ENCODE data around the gene CYP2W1.

The CYP2W1 gene

DNA sequence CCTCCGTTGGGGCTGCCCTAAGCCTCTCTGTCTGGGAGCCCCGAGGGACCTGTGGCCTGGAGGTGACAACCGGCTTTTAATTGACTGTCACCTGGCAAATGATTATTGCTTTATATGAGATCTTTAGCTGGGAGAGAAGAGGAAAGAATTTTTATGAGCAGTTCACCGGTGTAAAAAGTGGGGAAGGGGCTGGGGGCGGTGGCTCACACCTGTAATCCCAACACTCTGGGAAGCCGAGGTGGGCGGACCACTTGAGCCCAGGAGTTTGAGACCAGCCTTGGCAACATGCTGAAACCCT is 5.0 kb upstream of the CYP2W1 start:
- TF ChIP-seq, protein P1, sequence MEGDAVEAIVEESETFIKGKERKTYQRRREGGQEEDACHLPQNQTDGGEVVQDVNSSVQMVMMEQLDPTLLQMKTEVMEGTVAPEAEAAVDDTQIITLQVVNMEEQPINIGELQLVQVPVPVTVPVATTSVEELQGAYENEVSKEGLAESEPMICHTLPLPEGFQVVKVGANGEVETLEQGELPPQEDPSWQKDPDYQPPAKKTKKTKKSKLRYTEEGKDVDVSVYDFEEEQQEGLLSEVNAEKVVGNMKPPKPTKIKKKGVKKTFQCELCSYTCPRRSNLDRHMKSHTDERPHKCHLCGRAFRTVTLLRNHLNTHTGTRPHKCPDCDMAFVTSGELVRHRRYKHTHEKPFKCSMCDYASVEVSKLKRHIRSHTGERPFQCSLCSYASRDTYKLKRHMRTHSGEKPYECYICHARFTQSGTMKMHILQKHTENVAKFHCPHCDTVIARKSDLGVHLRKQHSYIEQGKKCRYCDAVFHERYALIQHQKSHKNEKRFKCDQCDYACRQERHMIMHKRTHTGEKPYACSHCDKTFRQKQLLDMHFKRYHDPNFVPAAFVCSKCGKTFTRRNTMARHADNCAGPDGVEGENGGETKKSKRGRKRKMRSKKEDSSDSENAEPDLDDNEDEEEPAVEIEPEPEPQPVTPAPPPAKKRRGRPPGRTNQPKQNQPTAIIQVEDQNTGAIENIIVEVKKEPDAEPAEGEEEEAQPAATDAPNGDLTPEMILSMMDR (IDR thresholded peaks at IDR 0.05; ENCODE audit: control extremely low read depth, extremely low read depth, low read depth, missing control alignments) = no peak
- ChIA-PET POLR2A (no interaction called here), CTCF (interaction anchor here (1.1 to 4.3 kb wide), 7 partner anchors 15 to 199 kb away, joined by 3 to 44 read pairs (median 6); no protein-coding TSS in a partner anchor)
- no peak for DNase-seq (ENCODE audit: extremely low spot score)

DNA sequence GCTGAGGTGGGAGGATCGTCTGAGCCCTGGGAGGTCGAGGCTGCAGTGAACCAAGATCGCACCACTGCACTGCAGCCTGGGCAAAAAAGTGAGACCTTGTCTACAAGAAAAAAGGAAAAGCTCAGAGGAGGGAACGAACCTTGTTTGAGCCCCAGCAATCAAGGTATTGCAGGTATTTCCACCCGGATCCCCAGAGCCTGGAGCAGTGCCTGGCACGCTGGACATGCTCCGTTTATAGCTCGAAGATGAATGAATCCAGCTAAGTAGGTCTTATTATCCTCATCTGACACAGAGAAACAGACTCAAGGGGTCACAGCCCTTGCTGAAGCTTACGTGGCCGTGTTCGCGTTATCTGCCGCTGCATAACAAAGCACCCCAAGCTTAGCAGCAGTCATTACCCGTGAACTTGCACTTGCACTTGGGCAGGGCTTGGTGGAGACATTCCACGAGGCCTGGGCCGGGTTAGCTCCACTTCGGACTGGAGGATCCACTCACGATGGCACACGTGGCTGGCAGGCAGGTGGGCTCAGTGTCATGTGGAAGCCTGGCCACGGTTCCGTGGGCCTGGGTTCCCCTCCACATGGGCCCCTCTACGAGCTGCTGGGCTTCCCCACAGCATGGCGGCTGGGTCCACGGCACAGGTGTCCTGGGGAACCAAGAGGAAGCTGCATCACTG is 4.4 kb upstream of the CYP2W1 start:
- CTCF ChIA-PET = interaction anchor here (0.7 to 4.3 kb wide), 10 partner anchors 10 to 198 kb away, joined by 3 to 44 read pairs (median 4); no protein-coding TSS in a partner anchor
- POLR2A ChIA-PET = no interaction called here
- DNase-seq (ENCODE audit: extremely low spot score) = no peak
- TF ChIP-seq, protein P1 (IDR thresholded peaks at IDR 0.05; ENCODE audit: control extremely low read depth, extremely low read depth, low read depth, missing control alignments) = no peak

DNA sequence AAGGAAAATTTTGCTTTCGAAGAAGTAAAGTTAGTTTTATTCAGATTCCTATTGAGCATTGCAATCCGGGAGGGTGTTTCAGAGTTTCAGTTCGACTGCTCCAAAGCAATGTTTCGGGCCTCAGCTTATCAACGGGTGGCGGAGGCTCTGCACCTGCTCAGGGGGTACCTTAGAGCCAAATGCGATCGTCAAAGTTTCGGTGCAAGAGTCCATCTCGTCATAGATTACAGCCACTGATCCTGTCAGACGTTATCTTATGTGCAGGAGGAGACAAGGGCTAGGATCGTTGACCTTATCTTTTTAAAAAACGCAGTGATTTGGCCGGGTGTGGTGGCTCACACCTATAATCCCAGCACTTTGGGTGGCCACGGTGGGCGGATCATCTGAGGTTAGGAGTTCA is 3.8 kb upstream of the CYP2W1 start:
- TF ChIP-seq, protein P1 (IDR thresholded peaks at IDR 0.05; ENCODE audit: control extremely low read depth, extremely low read depth, low read depth, missing control alignments) = no peak
- ChIA-PET POLR2A (no interaction called here), CTCF (interaction anchor here (0.7 to 4.3 kb wide), 8 partner anchors 9 to 197 kb away, joined by 3 to 44 read pairs (median 6); no protein-coding TSS in a partner anchor)
- no peak for DNase-seq (ENCODE audit: extremely low spot score)

DNA sequence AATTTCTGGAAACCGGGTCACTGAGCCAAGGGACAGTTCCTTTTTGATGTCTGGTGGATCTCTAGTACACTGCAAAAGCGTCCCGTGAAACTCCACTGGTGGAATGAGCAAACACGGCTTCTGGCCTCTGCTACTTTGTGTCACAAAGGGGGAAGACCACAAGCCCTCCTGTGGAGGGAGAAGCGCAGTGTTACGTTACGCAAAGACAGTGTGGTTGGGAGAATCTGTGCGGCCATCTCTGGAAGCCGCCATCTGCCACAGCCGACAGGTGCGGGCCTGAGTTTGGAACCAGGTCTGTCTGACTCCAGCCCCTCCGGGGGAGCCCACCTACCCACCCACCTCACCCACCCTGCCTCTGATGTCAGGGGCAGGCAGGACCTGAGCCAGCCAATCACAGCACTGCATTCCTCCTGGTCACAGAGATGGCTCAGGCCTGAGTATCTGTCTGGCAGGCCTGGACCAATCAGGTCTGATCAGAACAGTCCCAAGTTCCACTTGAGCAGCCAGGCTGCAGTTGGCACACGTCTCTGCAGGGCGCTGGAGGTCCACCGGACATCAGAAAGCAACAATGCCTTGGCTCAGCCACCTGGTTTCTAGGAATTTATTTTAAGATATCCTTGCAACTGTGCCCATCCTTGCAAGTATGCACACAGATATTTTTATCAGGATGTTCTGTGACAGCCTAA is 3.0 kb upstream of the CYP2W1 start:
- no peak for DNase-seq (ENCODE audit: extremely low spot score)
- POLR2A ChIA-PET = no interaction called here
- CTCF ChIA-PET = interaction anchor here (2.0 kb wide), 1 partner anchor 106 kb away, joined by 4 read pairs; no protein-coding TSS in a partner anchor
- TF ChIP-seq, protein P1 (IDR thresholded peaks at IDR 0.05; ENCODE audit: control extremely low read depth, extremely low read depth, low read depth, missing control alignments) = no peak

DNA sequence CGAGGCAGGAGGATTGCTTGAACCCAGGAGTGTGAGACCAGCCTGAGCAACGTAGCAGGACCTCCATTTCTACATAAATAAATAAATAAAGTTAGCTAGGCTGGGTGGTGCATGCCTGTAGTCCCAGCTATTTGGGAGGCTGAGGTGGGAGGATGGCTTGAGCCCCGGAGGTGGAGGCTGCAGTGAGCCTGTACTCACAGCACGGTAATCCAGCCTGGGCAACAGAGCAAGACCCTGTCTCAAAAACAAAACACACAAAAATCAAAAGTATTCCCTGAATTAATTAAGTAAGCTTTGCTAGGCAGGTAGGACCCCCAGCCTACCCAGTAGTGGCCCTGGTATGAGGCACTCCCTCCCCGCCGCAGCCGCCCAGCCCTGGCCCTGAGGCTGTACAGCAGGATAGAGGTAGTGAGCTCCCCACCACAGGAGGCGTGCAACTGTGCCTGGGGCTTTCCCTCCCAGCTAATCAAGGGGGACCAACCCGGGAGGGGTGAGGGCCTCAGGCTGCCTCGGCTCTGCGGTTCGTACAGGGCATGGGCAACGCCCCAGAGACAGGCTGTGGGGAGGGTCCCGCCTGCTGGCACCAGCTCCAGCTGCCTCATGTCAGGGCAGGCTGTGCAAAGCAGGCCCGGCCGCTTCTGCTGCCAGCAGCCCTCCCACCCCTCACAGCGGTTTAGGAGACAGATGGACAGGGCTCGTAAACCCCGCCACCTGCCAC is 1.0 kb upstream of the CYP2W1 start:
- TF ChIP-seq, protein P1 (IDR thresholded peaks at IDR 0.05; ENCODE audit: control extremely low read depth, extremely low read depth, low read depth, missing control alignments) = no peak
- CTCF ChIA-PET = interaction anchor here (1.0 to 3.0 kb wide), 6 partner anchors 10 to 194 kb away, joined by 3 to 30 read pairs (median 5); no protein-coding TSS in a partner anchor
- no peak for DNase-seq (ENCODE audit: extremely low spot score)
- POLR2A ChIA-PET = no interaction called here

DNA sequence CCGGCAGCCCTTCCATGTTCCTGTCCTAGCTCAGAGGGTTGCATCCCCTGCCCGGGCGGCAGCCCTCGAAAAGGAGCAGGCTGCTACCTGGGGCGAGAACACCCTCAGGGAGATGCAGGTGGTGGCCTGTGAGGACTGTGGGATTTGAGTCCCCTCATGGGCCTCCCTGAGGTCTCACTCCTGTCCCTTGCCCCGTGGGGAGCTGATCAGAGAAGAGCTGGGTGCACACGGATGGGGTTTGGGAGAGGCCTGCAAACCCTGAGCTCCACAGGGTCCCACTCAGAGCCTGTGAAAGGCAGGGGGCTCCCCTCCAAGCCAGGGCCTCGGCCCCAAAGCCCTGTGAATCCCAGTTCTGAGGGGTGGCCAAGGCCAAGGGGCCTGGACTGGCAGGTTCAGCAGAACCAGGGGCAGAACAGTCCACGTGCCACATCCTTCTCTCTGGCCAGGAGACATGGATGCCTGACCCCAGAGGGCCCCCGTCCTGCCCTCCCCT is 424 bp upstream of the CYP2W1 start:
- TF ChIP-seq, protein P1 (IDR thresholded peaks at IDR 0.05; ENCODE audit: control extremely low read depth, extremely low read depth, low read depth, missing control alignments) = no peak
- ChIA-PET CTCF (interaction anchor here (1.2 to 3.0 kb wide), 4 partner anchors 10 to 193 kb away, joined by 4 to 30 read pairs (median 8); no protein-coding TSS in a partner anchor), POLR2A (no interaction called here)
- DNase-seq (ENCODE audit: extremely low spot score) = no peak
